H54 (cell line): Measurements from ENCODE around the gene SLC12A7.

Source experiments
- DNase-seq: peaks from one replicate; pipeline ENCODE4 v3.0.0; 2011; ENCODE audit warnings: low spot score, mixed read lengths; ENCODE audit not compliant: insufficient read length
- FAIRE-seq: peaks from 3 replicates; lab custom pipeline; 2011; peaks lifted over from hg19 to GRCh38; lab: Jason Lieb, UNC
- POLR2A ChIP-seq: IDR thresholded peaks from 2 replicates; pipeline ENCODE4 v1.6.1; 2011; ENCODE audit warnings: low read depth, mild to moderate bottlenecking, low read length

SLC12A7 gene

DNA sequence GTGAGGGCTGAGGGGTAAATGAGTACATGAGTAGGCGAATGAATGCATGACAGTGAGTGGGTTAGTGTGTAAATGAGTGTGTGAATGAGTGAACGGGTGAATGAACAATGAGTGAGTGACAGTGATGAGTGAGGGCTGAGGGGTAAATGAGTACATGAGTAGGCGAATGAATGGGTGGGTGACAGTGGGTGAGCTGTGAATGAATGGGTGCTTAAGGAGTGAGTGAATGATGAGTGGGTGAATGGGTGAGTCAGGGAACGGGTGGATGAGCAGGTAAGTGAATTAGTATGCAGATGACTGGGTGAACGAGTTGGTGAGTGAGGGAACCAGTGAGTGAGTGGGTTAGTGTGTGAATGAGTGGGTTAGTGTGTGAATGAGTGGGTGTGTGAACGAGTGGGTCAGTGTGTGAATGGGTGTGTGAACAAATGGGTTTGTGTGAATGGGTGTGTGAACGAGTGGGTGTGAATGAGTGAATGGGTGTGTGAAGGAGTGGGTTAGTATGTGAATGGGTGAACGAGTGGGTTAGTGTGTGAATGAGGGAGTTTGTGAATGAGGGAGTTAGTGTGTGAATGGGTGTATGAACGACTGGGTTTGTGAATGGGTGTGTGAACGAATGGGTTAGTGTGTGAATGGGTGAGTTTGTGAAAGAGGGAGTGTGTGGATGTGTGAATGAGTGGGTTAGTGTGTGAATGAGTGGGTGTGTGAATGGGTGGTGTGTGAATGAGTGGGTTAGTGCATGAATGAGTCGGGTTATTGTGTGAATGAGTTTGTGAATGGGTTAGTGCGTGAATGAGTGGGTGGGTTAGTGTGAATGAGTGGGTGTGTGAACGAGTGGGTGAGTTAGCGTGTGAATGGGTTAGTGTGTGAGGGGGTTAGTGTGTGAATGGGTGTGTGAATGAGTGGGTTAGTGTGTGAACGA, 70.4 kb downstream of the SLC12A7 start:
- no peak for TF ChIP-seq POLR2A
- no peak for FAIRE-seq
- no peak for DNase-seq

DNA sequence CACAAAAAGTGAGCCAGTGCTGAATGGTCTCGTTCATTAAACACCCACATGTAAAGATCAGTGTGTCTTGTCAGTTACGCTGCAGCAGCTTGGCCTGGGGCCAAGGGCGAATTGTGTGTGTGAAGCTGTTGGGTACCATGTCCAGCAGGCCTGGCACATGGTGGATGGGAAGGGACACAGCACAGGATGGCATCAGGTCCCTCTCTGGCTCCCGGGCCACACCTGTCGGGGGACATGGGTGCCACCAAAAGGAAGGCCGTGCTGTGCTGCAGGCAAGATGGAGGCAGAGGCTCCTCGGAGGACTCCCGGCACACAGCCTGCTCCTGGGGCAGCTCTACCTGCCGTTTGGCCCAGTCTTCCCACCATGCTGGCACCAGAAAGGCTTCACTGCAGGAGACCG, 71.3 kb downstream of the SLC12A7 start:
- FAIRE-seq (no peak), DNase-seq (no peak)
- no peak for TF ChIP-seq POLR2A

- no peak for FAIRE-seq
Measured at GRCh38 chr5:1039706-1040260, 72.1 kb downstream of the SLC12A7 start.

DNA sequence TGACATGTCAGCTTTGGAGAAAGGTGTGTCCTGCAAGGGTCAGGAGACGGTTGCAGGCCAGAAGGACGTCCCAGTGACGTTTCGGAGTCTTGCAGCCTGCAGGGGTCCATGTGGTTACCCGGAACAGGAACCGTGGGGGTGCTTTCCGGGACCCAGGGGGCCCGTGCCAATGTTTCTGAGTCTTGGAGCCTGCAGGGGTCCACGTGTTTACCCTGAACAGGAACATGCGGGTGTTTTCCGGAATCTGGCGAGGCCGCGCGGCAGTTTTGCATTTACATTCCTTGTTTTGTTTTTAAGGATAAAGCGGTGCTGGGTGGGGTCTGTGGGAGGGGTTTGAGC, 72.7 kb downstream of the SLC12A7 start:
- no peak for TF ChIP-seq POLR2A
- DNase-seq (no peak), FAIRE-seq (no peak)

More at GRCh38 chr5:1039706-1040260, 72.1 kb downstream of the SLC12A7 start:
- TF ChIP-seq POLR2A = no peak
- DNase-seq = no peak

- FAIRE-seq (no peak), DNase-seq (no peak)
- TF ChIP-seq POLR2A = no peak
Measured at GRCh38 chr5:1038417-1039209, 73.2 kb downstream of the SLC12A7 start.

DNA sequence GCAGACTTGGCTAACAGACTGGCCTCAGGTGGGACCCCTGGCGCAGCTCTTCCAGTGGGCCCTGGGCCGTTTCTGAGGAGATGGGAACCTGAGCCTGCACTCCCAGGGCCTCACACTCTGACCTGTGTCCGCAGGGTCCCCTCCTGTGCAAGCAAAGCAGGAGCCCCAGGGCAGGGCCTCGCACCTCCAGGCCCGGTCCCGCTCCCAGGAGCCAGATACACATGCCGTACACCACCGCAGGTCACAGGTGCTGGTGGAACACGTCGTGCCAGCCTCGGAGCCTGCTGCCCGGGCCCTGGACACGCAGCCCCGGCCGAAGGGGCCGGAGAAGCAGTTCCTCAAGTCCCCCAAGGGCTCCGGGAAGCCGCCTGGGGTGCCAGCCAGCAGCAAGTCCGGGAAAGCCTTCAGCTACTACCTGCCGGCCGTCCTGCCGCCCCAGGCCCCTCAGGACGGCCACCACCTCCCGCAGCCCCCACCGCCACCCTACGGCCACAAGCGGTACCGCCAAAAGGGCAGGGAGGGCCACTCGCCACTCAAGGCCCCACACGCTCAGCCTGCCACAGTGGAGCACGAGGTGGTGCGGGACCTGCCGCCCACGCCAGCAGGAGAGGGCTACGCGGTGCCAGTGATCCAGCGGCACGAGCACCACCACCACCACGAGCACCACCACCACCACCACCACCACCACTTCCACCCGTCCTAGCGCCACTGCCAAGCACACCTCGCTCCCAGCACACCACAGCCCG, 74.0 kb downstream of the SLC12A7 start:
- no peak for DNase-seq
- FAIRE-seq = no peak

DNA sequence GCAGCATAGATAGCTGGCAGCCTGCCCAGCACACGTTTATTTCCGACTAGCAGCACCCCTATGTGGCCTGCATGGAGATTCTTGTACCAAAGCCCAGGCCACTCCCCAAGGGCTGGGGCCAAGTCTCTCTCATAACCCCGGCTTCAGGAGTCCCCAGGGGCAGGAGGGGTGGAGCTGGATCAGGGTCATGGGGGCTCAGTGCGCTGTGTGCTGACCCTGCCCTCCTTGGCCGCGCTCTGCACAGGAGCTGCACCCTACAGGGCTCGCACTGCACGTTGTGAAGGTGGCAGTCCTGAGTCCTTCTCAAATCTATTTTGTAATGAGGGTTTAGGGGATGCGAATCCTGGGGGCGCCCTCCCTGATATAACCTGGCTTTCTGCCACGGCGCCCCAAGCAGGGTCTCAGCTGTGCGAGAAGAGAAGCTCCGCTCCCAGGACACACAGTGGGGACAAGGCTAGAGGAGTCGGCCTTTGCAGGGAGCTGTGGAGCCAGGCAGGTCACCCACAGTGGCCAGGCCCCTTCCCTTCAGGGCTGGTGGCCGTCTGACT, 74.7 kb downstream of the SLC12A7 start:
- FAIRE-seq (no peak), DNase-seq (no peak)
- no peak for TF ChIP-seq POLR2A

More for the DNA sequence above, 74.0 kb downstream of the SLC12A7 start:
- no peak for TF ChIP-seq POLR2A

- FAIRE-seq (no peak), DNase-seq (no peak)
- no peak for TF ChIP-seq POLR2A
Measured at GRCh38 chr5:1036504-1037122, 75.2 kb downstream of the SLC12A7 start.

DNA sequence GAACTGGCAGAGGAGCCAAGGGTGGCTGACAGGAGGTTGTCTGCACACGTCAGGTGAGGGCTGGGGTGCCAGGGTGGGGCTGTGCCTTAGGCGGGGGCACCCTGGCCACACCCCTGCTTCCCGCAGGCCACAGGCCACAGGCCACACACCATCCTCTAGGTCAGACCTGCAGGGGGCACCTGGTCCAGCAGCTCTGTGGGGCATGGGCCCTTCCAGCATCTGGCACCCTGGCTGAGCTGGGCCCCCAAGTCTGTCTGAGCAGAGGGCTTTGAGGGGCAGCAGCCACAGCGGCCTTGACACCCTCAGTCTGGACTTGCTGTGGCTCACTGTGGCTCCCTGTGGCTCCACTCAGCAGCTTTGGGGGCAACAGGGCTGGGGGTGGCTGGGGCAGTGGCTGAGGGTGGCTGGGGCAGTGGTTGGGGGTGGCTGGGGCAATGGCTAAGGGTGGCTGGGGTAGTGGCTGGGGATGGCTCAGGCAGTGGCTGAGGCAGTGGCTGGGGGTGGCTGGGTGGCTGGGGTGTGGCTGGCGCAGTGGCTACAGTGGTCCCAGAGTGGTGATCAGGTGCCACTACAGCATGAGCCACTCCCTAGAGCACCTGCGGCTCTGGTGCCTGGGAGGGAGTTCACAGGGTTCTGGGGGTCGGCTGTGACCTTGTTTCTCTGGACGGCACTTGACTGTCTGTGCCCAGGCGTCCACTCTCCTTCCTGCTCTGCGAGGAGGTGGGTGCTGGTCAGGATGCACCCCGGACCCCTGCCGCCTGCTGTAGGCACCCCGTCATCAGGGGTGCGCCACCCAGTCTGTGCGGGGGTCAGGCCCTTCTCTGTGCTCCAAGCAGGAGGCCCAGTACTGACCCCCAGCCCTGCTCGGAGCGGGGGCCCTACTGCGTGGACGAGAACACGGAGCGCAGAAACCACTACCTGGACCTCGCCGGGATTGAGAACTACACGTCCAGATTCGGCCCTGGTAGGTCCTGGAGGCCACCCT, 76.2 kb downstream of the SLC12A7 start:
- FAIRE-seq (no peak), DNase-seq (no peak)
- no peak for TF ChIP-seq POLR2A

GRCh38 chr5:1034986-1035385, 76.9 kb downstream of the SLC12A7 start:
- FAIRE-seq (no peak), DNase-seq (no peak)
- TF ChIP-seq POLR2A = no peak

DNA sequence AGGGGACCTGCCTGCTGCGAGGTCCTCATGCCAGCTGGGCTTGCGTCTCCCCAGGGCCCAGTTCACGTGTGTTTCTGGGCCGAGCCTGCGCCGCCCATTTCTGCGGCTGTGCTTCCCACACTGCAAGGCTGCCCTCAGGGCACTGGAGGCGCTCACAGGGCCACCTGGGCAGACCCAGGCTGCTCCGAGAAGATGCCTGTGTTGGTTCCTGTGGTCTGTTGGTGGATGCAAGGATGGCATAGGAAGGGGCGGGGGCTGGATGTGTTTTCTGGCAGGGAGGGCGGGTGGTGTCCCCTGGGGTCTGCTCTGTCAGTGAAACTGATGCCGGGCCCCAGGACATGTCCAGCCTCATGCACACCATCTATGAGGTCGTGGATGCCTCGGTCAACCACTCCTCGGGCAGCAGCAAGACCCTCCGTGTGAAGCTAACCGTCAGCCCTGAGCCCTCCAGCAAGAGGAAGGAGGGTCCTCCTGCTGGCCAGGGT, 77.4 kb downstream of the SLC12A7 start:
- FAIRE-seq = no peak
- no peak for TF ChIP-seq POLR2A
- no peak for DNase-seq
